K562 (cell line): ENCODE data around the gene PCDHB8. TPM values are rescaled to one million over a fixed set of nuclear protein-coding genes. Genes with fewer than 3 reads are reported as not detected.
"Not testable (repeated sequence)": the region's sequence is repeated elsewhere in the genome, so short reads cannot be mapped to it uniquely, and the experiment has no call there.

Experiments used
- ATAC-seq: fragments of 200-7000 bp; cut with Tn5 transposase; 3 replicates; pipeline ENCODE4 v1.9.1; 2020; ENCODE audit warnings: moderate library complexity
- BruUV-seq: library from RNA; stranded (reverse); fragments of 400-500 nt; replicated peaks from 2 replicates; lab custom pipeline; 2021; lab: Mats Ljungman, UMichigan
- CTCF ChIA-PET: fragments of 300-600 bp; formaldehyde crosslinking; extraction: SDS; loops from one replicate; lab custom pipeline; 2021; ENCODE audit warnings: low intra/inter-chr PET ratio; lab: Yijun Ruan, JAX
- POLR2A ChIA-PET: fragments of 300-600, 350-650 bp; sonication (Branson Sonifier 250); formaldehyde crosslinking; extraction: SDS; loops from one replicate; lab custom pipeline; 2021; ENCODE audit warnings: antibody characterized with exemption, inconsistent platforms; lab: Yijun Ruan, JAX
- DNase-seq, 4 experiments: peaks; one replicate each; pipeline versions ENCODE4 v3.0.0 to v3.0.0-alpha.2; 2011 to 2018; ENCODE audit warnings: low spot score in 3 of 4, mixed read lengths in 3 of 4; ENCODE audit errors: extremely low read depth in 1 of 4
- FAIRE-seq: peaks from 2 replicates; lab custom pipeline; 2011; peaks lifted over from hg19 to GRCh38; lab: Jason Lieb, UNC
- H2AFZ ChIP-seq: 2 replicates; pipeline ENCODE4 v1.6.0; 2011; ENCODE audit warnings: low read depth, low read length, control low read depth, inconsistent platforms
- H3K27ac ChIP-seq: fragments of 200-600 bp; 3 replicates; pipeline ENCODE4 v1.8.0; 2011; ENCODE audit warnings: low read depth, mild to moderate bottlenecking, control low read depth, inconsistent platforms, low read length, moderate library complexity, mixed read lengths; ENCODE audit errors: extremely low read depth
- H3K27me3 ChIP-seq, 2 experiments: fragments of 300-600 bp in 1 of 2; 2 replicates in 1 of 2; 3 replicates in 1 of 2; pipeline versions ENCODE4 v1.6.0 to v1.8.0; 2011; ENCODE audit warnings: inconsistent platforms in 2 of 2, low read length in 2 of 2, mild to moderate bottlenecking in 1 of 2, mixed read lengths in 1 of 2, moderate library complexity in 1 of 2; ENCODE audit not compliant: control insufficient read depth in 2 of 2, insufficient read depth in 2 of 2
- H3K36me3 ChIP-seq: fragments of 300-600 bp; 3 replicates; pipeline ENCODE4 v1.8.0; 2011; ENCODE audit warnings: mild to moderate bottlenecking, low read length, inconsistent platforms; ENCODE audit not compliant: control insufficient read depth, insufficient read depth
- H3K4me1 ChIP-seq, 2 experiments: fragments of 200-600 bp in 1 of 2; replicated peaks in 1 of 2; 2 replicates in 1 of 2; 3 replicates in 1 of 2; pipeline versions ENCODE4 v1.5.1 to v1.8.0; 2011; ENCODE audit warnings: inconsistent platforms in 2 of 2, low read length in 2 of 2, mild to moderate bottlenecking in 1 of 2, mixed read lengths in 1 of 2, moderate library complexity in 1 of 2; ENCODE audit not compliant: control insufficient read depth in 2 of 2, insufficient read depth in 2 of 2
- H3K4me2 ChIP-seq: 2 replicates; pipeline ENCODE4 v1.6.1; 2011; ENCODE audit warnings: low read length, control low read depth, inconsistent platforms, mixed read lengths; ENCODE audit not compliant: insufficient read depth
- H3K4me3 ChIP-seq: fragments of 200-600 bp; sonication (generic), shearing (Covaris generic); 2 replicates; pipeline ENCODE4 v1.5.1; 2016; ENCODE audit warnings: control low read depth, inconsistent platforms
- H3K79me2 ChIP-seq: fragments of 200-600 bp; 3 replicates; pipeline ENCODE4 v1.8.0; 2011; ENCODE audit warnings: low read length, inconsistent platforms; ENCODE audit not compliant: control insufficient read depth, insufficient read depth
- H3K9ac ChIP-seq, 2 experiments: 2 replicates each; pipeline versions ENCODE4 v1.6.0 to v1.6.1; 2011; ENCODE audit warnings: low read depth in 2 of 2, low read length in 2 of 2, control low read depth in 1 of 2, inconsistent platforms in 1 of 2, mild to moderate bottlenecking in 1 of 2, mixed read lengths in 1 of 2; ENCODE audit not compliant: insufficient read depth in 1 of 2
- H3K9me1 ChIP-seq: one replicate; pipeline ENCODE4 v1.6.0; 2011; ENCODE audit warnings: inconsistent platforms, mild to moderate bottlenecking, low read length, moderate library complexity; ENCODE audit not compliant: control insufficient read depth, insufficient read depth
- H3K9me3 ChIP-seq: replicated peaks from 2 replicates; pipeline ENCODE4 v1.5.1; 2011; ENCODE audit warnings: low read depth, low read length, inconsistent platforms; ENCODE audit not compliant: control insufficient read depth, insufficient read depth
- H4K20me1 ChIP-seq: replicated peaks from 2 replicates; pipeline ENCODE4 v1.6.1; 2011; ENCODE audit warnings: low read length, inconsistent platforms, mixed read lengths; ENCODE audit not compliant: control insufficient read depth, insufficient read depth
- C11orf30 ChIP-seq: fragments of 450-650 bp; IDR thresholded peaks from 2 replicates; pipeline ENCODE4 v1.6.1; 2016; ENCODE audit warnings: low read depth, mild to moderate bottlenecking
- FOXO4 ChIP-seq: fragments of 450-650 bp; formaldehyde crosslinking; IDR thresholded peaks from 2 replicates; pipeline ENCODE4 v1.4.0; 2020; ENCODE audit warnings: mild to moderate bottlenecking, moderate library complexity
- KLF13 ChIP-seq: fragments of 450-650 bp; IDR thresholded peaks from 2 replicates; pipeline ENCODE4 v1.6.1; 2016; ENCODE audit warnings: missing genetic modification characterization, low read depth, mild to moderate bottlenecking, missing compliant biosample characterization, moderate library complexity, borderline replicate concordance
- MAFF ChIP-seq: IDR thresholded peaks from 2 replicates; pipeline ENCODE4 v1.6.1; 2012; ENCODE audit warnings: low read length, improper control_type of control experiment
- MECOM ChIP-seq: fragments of 250-450 bp; sonication (Bioruptor Pico); IDR thresholded peaks from 2 replicates; pipeline ENCODE4 v1.8.0; 2022; ENCODE audit warnings: inconsistent platforms
- ZNF316 ChIP-seq: fragments of 450-650 bp; IDR thresholded peaks from 2 replicates; pipeline ENCODE4 v1.6.1; 2016
- WGBS: fragments of 100-300 bp; shearing (Covaris generic); methylation state at CpG from one replicate; pipeline ENCODE4 v1.1.6; 2016; ENCODE audit warnings: low coverage, mixed read lengths; ENCODE audit not compliant: insufficient coverage; ENCODE audit errors: missing lambda C conversion rate; 5-methylcytosine and 5-hydroxymethylcytosine counted together
- in situ Hi-C: fragments of 300-500 bp; cut with MboI; formaldehyde crosslinking; loops from 4 replicates; pipeline ENCODE4 v1.15.0; 2018; ENCODE audit warnings: inconsistent platforms, mixed read lengths
- intact Hi-C: fragments of 100-400 bp; cut with micrococcal nuclease; formaldehyde crosslinking; loops from 2 replicates; pipeline ENCODE4 v1.14.2; 2022
- polyA plus RNA-seq, 8 experiments: library from polyadenylated mRNA; depleted of rRNA in 4 of 8; stranded (reverse) in 5 of 8; unstranded in 3 of 8; fragments of >200 nt; fragmentation: Nextera tagmentation in 2 of 8; fragmentation: Illumina TruSeq in 1 of 8; extraction: Ambion mirVana in 2 of 8; extraction: Trizol in 1 of 8; gene quantifications; 2 replicates each; pipeline versions ENCODE4 v1.2.1 to v1.2.3, GENCODE V29; 2011 to 2014; ENCODE audit warnings: inconsistent platforms in 1 of 8, missing spikeins in 1 of 8
- total RNA-seq, 7 experiments: library from RNA; depleted of rRNA in 6 of 7; stranded (reverse); fragments of >200 nt in 6 of 7; fragmentation: Illumina TruSeq in 2 of 7; extraction: Trizol in 2 of 7; gene quantifications; 2 replicates each; pipeline versions ENCODE4 v1.2.1 to v1.2.3, GENCODE V29; 2011 to 2021; ENCODE audit warnings: low replicate concordance in 1 of 7

PCDHB8 gene
- total and polyA plus RNA-seq, 9 of the 15 experiments (the other 6 are each of a cell fraction or from before 2014, with no cell fraction given): not detected

GRCh38 chr5:141179876-141180275, 2.3 kb downstream of the PCDHB8 start:
- DNase-seq, H2AFZ ChIP-seq, H3K79me2 ChIP-seq, H4K20me1 ChIP-seq, H3K4me3 ChIP-seq, BruUV-seq, H3K36me3 ChIP-seq, H3K27ac ChIP-seq, H3K4me2 ChIP-seq, H3K9me1 ChIP-seq, H3K9me3 ChIP-seq, intact Hi-C loops, POLR2A ChIA-PET, H3K4me1 ChIP-seq, in situ Hi-C loops, FAIRE-seq, ATAC-seq, CTCF ChIA-PET, H3K9ac ChIP-seq: not testable (repeated sequence)
- peaks cover 8 to 15% of the 10 kb centered on the region in 2 experiments; a peak in 3 of 5 replicates for H3K27me3 ChIP-seq
- WGBS: 4% methylated on average over 15 of the region's 32 CpGs

- no peaks in the 10 kb centered on the region for H3K9me3 ChIP-seq
- DNase-seq (no peak), FAIRE-seq (no peak), ATAC-seq (no peak)
- intact Hi-C loops (no loop called here), in situ Hi-C loops (no loop called here)
- no peaks in the 10 kb centered on the region for H4K20me1 ChIP-seq
- H3K4me3 ChIP-seq: no peak overlapping the region
- no peaks in the 10 kb centered on the region for H3K36me3 ChIP-seq
- H3K9ac ChIP-seq: no peak overlapping the region
- CTCF ChIA-PET: no interaction called here
- TF ChIP-seq FOXO4 (CRISPR knock-in tag): no peak
- peak; percentile 38; the same call in 1 of the 2 replicates for TF ChIP-seq C11orf30
- TF ChIP-seq MECOM: no peak
- TF ChIP-seq MAFF: 0 out of 2 replicates have a peak, but pooled peaks have one; percentile 3
- no peak for TF ChIP-seq KLF13 (tag)
- peak; percentile 78 for TF ChIP-seq ZNF316
- H3K27ac ChIP-seq: no peak overlapping the region
- POLR2A ChIA-PET: no interaction called here
- H2AFZ ChIP-seq: no peak overlapping the region
- no TSS peak for BruUV-seq
- H3K9me1 ChIP-seq: no peaks in the 10 kb centered on the region
- 0% methylated on average over 1 of the region's 1 CpG for WGBS
- no peak overlapping the region for H3K4me2 ChIP-seq
- peaks cover 5 to 14% of the 10 kb centered on the region in 2 experiments; a peak in 1 of 5 replicates for H3K27me3 ChIP-seq
- no peaks in the 10 kb centered on the region for H3K79me2 ChIP-seq
- H3K4me1 ChIP-seq: no peaks in the 10 kb centered on the region
Observed at GRCh38 chr5:141180313-141180712, 2.7 kb downstream of the PCDHB8 start.
